Right ventricle myocardium inferior (tissue), 1 donor: ENCODE results near the gene ARHGAP15. TPM values are rescaled to one million over a fixed set of nuclear protein-coding genes. Genes with fewer than 3 reads are reported as not detected.

Experiments
- ATAC-seq: fragments of 200-7000 bp; cut with Tn5 transposase; one replicate; pipeline ENCODE4 v1.9.1; 2020; ENCODE audit warnings: mild to moderate bottlenecking, moderate library complexity
- DNase-seq: peaks from one replicate; pipeline ENCODE4 v3.0.0; 2021; ENCODE audit errors: missing footprints
- intact Hi-C: fragments of 100-400 bp; cut with DNase I; formaldehyde crosslinking; loops from one replicate; pipeline ENCODE4 v1.11.0; 2022
- total RNA-seq: library from RNA; stranded (reverse); fragmentation: NEBNext Ultra II Directional; extraction: Animal tissue kit (Norgen Biotek cat#: 25700); gene quantifications from one replicate; pipeline ENCODE4 v1.2.1, GENCODE V29; 2021
- donor health status: DM: no; HTN: yes; CAD: no; lungs with severe emphysema.

ARHGAP15 gene
- total RNA-seq, 1 donor from 2014 or later, result 4.2 TPM

DNA sequence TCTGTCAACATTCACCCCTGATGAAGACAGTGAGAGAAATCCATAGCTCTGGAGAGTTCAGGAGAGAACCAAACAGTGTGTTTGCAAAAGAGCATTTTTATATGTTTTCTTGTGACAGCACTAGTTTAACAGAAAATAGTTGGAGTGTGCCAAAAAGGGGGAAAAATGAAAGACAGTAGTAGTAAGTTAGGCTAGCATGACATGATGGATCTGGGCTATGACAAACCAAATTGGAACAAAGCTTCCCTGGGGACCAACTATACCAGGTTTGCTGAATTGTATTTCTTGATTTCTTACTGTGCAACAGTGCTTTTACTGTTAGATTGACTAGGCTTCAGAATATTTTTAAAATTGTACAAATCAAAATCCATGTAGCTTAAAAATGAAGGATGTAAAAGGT is 159.8 kb downstream of the ARHGAP15 start:
- ATAC-seq (no peak), DNase-seq (no peak)
- intact Hi-C loops, result no loop called here

DNA sequence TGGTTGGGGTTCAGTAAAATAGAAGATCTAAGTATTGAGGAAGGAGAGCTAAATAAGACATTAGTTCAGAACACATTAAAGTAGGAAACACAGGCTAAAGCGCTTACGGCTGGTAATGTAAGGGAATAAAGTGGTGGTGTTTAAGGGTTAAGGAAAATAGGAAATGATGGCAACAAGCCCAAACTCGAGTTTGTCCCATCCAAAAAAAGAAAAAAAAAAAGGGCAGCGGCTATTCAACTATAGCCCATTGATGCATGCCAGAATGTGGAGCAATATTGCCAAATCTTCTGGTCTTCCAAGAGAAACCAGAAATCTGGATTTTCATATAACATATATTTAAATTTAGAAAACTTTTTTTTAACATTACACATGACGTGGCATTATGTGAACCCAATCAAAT is 161.0 kb downstream of the ARHGAP15 start:
- ATAC-seq, result no peak
- intact Hi-C loops, result no loop called here
- no peak for DNase-seq

- ATAC-seq (no peak), DNase-seq (no peak)
- intact Hi-C loops, result no loop called here
These were observed 164.8 kb downstream of the ARHGAP15 start for GRCh38 chr2:143294068-143294467.

DNA sequence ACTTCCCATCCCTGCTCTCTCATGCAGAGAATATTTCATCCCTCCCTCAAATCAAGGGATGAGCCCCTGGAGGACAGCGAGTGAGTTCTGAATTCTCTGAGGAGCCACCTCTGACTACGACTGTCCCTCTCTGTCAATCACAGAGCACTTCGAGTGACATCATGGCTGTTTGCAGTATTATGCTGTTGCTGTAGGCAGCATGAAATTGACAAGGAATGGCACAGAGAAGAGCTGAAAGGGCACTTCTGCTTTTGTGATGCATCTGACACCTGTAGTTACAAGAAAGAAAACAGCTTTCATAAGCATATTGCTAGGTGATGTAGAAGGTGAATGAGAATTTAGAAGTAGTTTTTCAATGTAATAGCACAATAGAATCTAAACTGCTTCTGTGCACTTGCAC is 166.9 kb downstream of the ARHGAP15 start:
- intact Hi-C loops, result no loop called here
- ATAC-seq (no peak), DNase-seq (no peak)

DNA sequence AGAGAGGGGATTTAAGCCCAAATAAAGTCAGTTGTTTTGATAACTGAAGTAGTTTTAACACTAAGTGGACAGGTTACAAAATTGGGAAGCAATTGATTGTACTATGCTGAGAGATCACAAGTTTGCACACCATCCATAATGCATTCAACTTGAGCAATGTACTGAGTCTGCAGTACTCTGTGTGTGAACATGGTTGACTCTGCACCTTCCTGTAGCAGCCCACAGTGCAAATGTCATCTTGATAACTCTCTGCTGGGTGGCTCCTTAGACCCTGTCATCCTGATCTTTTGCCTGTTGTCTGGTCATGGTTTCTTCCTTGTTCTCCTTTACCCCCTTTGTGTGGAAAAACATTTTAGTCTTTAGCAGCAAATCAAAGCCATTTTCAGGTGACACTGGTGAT is 168.0 kb downstream of the ARHGAP15 start:
- ATAC-seq, result no peak
- intact Hi-C loops, result no loop called here
- DNase-seq, result no peak

- no peak for ATAC-seq
- DNase-seq, result no peak
- intact Hi-C loops, result no loop called here
These were observed 171.3 kb downstream of the ARHGAP15 start for GRCh38 chr2:143300536-143300935.

DNA sequence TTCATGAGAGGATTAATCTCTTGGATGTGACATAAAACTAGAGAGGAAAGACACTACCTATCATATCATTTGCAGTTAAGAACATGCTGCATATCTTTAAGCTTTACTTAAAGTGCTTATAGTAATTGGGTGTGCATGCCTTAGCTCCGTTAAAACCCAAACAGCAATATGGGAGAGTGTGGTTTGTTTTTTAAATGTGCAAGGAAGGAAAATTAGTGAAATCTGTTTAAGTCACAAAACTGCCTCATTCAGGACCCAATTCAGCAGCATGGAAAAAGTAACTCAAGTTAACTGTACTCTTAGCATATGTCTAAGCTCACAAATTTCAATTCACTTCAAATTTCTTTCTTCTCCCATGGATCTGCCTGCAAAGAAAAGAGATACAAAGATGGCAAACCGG is 182.2 kb downstream of the ARHGAP15 start:
- ATAC-seq, result no peak
- intact Hi-C loops, result no loop called here

GRCh38 chr2:143312441-143312840 is 183.2 kb downstream of the ARHGAP15 start:
- intact Hi-C loops, result no loop called here
- DNase-seq (no peak), ATAC-seq (no peak)

More for the DNA sequence above, 182.2 kb downstream of the ARHGAP15 start:
- DNase-seq, result no peak

- intact Hi-C loops, result no loop called here
- DNase-seq (no peak), ATAC-seq (no peak)
These were observed 184.6 kb downstream of the ARHGAP15 start for GRCh38 chr2:143313861-143314260.

GRCh38 chr2:143321994-143322393 is 192.8 kb downstream of the ARHGAP15 start:
- ATAC-seq (no peak), DNase-seq (no peak)
- intact Hi-C loops, result no loop called here

GRCh38 chr2:143329288-143329687 is 200.1 kb downstream of the ARHGAP15 start:
- no peak for DNase-seq
- intact Hi-C loops, result no loop called here
- no peak for ATAC-seq

DNA sequence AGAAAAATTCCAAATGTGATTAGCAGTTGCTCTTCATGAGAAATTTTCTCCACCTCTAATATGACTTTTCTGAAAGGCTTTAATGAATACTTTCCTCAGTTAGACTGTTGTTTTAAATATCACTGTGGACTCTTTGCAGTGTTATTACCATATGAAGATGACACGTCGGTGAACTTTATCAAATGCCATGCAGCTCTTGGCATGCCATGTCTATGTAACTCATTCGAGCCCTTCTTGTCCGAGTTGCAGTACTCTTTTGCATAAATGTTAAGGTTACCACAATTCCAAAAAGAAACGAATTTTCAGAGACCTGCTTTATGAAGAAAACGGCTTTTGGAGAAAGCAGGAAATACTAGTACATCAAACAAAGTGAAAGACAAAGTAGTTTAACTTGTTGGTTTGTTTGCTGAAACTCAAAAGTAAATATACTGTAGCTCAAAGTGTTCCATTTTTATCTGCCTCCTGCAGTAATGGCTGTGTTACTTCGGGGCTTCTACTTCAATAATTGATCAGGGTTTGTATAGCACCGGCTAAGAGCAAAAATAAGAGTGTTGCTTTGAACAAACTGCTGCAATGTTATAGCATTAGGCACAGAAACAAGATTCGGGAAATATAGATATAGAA is 204.1 kb downstream of the ARHGAP15 start:
- intact Hi-C loops, result no loop called here
- DNase-seq (no peak), ATAC-seq (no peak)

DNA sequence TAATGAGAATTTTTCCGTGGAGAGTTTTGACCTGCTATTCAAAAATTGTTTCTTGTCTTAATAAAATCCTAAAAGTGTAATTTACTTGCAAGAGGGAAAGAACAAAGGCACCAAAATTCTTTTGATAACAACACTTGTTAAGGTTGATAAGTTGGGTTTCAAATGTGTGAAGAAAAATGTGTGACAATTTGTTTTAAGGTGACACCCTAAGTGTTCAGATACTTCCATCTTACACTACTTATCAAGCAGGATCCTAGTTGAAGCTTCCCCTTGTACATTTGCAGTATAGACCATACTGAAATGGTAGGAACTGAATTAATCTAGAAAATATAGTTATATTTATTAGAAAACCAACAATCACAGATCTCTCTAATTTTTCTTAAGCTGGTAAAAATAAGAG is 204.6 kb downstream of the ARHGAP15 start:
- DNase-seq (no peak), ATAC-seq (no peak)
- intact Hi-C loops, result no loop called here

GRCh38 chr2:143334837-143335236 is 205.6 kb downstream of the ARHGAP15 start:
- intact Hi-C loops, result no loop called here
- ATAC-seq (no peak), DNase-seq (no peak)

GRCh38 chr2:143336719-143337210 is 207.5 kb downstream of the ARHGAP15 start:
- ATAC-seq (no peak), DNase-seq (no peak)
- intact Hi-C loops, result no loop called here

DNA sequence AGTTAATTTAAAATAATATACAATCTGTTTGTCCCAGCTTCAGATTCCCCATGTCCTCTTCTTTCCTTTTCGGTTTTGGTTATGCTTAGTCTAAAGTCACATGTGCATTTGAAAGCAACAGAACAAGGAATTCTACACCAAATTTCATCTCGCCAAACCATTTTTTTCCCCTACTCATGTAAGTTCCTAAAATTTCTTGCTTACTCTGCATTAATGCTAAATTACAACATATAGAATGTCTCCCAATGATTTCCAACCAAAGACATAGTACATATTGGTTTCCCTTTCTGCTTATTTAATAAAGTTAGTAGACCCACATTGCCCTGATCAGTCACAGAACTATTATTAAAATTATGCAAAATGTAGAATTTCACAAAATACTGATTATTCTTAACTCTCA is 212.3 kb downstream of the ARHGAP15 start:
- intact Hi-C loops, result no loop called here
- DNase-seq (no peak), ATAC-seq (no peak)

DNA sequence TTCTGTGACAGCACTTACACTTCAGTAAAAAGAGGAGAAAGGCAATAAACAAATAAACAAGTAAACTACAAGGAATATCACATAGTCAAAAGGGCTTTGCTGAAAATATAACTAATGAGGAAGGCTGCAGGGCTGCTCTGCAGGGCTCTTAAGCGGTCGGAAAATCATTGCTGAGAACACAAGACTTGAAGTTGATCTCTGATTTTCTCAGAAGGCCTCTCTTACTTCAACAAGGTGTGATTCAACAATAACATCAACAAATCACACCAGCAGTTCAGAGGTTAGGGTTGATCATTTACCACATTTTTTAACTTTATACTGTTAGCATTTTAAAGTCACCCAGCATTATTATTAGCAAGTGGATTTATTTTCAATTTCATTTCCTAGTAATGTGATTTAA is 215.6 kb downstream of the ARHGAP15 start:
- ATAC-seq (no peak), DNase-seq (no peak)
- intact Hi-C loops, result no loop called here

GRCh38 chr2:143345887-143346787 is 216.9 kb downstream of the ARHGAP15 start:
- ATAC-seq, result no peak
- DNase-seq, result no peak
- intact Hi-C loops, result no loop called here

- intact Hi-C loops, result loop anchor here (1.0 kb wide), 1 partner anchor 16 kb away; no protein-coding TSS in a partner anchor
- DNase-seq, result no peak
- ATAC-seq, result no peak
These were observed 218.1 kb downstream of the ARHGAP15 start for GRCh38 chr2:143347271-143347695.

DNA sequence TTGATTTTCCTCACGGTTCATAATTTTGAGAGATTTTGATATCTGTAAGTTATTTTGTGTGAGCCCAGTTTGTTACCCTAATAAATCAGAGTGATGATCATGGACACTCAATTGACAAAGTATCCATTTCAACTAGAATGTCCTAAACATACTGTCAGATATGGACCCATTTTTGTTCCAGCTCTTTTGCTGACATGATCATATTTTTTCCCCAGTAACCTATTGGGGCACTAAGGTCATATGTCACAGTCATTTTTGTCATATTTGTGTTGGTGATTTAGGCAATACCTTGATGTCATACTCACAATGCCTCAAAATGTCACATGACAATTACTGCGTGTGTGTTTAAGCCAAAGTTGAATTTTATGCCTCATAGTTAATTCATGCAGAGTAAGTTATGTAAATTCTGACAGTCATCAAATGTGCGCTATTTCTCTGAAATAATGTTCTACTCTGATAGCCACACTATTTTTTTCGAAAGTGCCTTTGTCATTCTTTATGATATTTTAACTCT is 218.7 kb downstream of the ARHGAP15 start:
- ATAC-seq, result no peak
- no peak for DNase-seq
- intact Hi-C loops, result loop anchor here (1.0 kb wide), 1 partner anchor 17 kb away; no protein-coding TSS in a partner anchor
